ENCODE measurements around the gene SNRPB2. TPM values are rescaled to one million over a fixed set of nuclear protein-coding genes. Genes with fewer than 3 reads are reported as not detected.

The SNRPB2 gene
- total RNA-seq, 2 experiments from 2014 or later = 50.0 to 97.2 TPM

- Histone ChIP-seq H2AFZ (ENCODE audit: low read length) (peak overlapping the region; percentile 15; the same call in 1 of the 2 replicates), H3K4me3 (ENCODE audit: low read depth, low read length, poor library complexity, severe bottlenecking) (no peak overlapping the region), H3K4me2 (ENCODE audit: low read length) (no peak overlapping the region), H3K9me2 (ENCODE audit: insufficient read depth, low read length) (no peaks in the 10 kb centered on the region), H3K36me3 (ENCODE audit: insufficient read depth, low read length) (no peaks in the 10 kb centered on the region), H3K9me3 (ENCODE audit: low read length) (no peaks in the 10 kb centered on the region), H3K79me2 (ENCODE audit: insufficient read depth, low read depth, low read length) (no peaks in the 10 kb centered on the region), H3K4me1 (ENCODE audit: insufficient read depth, low read length, poor library complexity, severe bottlenecking) (peaks cover 44% of the 10 kb centered on the region), H3K27ac (ENCODE audit: low read depth, low read length, poor library complexity, severe bottlenecking) (no peak overlapping the region), H4K20me1 (ENCODE audit: insufficient read depth, low read length) (no peaks in the 10 kb centered on the region)
- DNase-seq (ENCODE audit: low spot score) = no peak
- no peak for TF ChIP-seq EZH2phosphoT487 (IDR thresholded peaks at IDR 0.05; ENCODE audit: borderline replicate concordance, low read depth, low read length)
- ChIA-PET CTCF (ENCODE audit: unreplicated experiment) (no interaction called here), POLR2A (interaction anchor here (10.9 kb wide), 1 partner anchor 17 kb away, joined by 82 read pairs; the partner anchor contains the start of gene SNRPB2)
- intact Hi-C loops (cut with micrococcal nuclease; ENCODE audit: unreplicated experiment) = loop anchor here (2.0 to 5.0 kb wide), 2 partner anchors 16 to 140 kb away; partner anchors contain the start of gene KIF16B
- BruUV-seq (replicated peaks) = no TSS peak
Observed at GRCh38 chr20:16712511-16712947, 17.3 kb upstream of the SNRPB2 start.

GRCh38 chr20:16713066-16713465, 16.8 kb upstream of the SNRPB2 start:
- Histone ChIP-seq H2AFZ (ENCODE audit: low read length) (no peak overlapping the region; the same call in 1 of the 2 replicates), H3K4me3 (ENCODE audit: low read depth, low read length, poor library complexity, severe bottlenecking) (no peak overlapping the region), H3K27ac (ENCODE audit: low read depth, low read length, poor library complexity, severe bottlenecking) (no peak overlapping the region), H3K36me3 (ENCODE audit: insufficient read depth, low read length) (no peaks in the 10 kb centered on the region), H3K9me3 (ENCODE audit: low read length) (no peaks in the 10 kb centered on the region), H3K4me1 (ENCODE audit: insufficient read depth, low read length, poor library complexity, severe bottlenecking) (peaks cover 39% of the 10 kb centered on the region), H3K9me2 (ENCODE audit: insufficient read depth, low read length) (no peaks in the 10 kb centered on the region), H3K4me2 (ENCODE audit: low read length) (no peak overlapping the region), H4K20me1 (ENCODE audit: insufficient read depth, low read length) (no peaks in the 10 kb centered on the region), H3K79me2 (ENCODE audit: insufficient read depth, low read depth, low read length) (no peaks in the 10 kb centered on the region)
- no peak for DNase-seq (ENCODE audit: low spot score)
- intact Hi-C loops (cut with micrococcal nuclease; ENCODE audit: unreplicated experiment) = loop anchor here (2.0 to 5.0 kb wide), 2 partner anchors 16 to 141 kb away; partner anchors contain the start of gene KIF16B
- BruUV-seq (replicated peaks) = no TSS peak
- TF ChIP-seq CTCF (conservative IDR thresholded peaks at IDR 0.05; ENCODE audit: low read length) (no peak), EZH2phosphoT487 (IDR thresholded peaks at IDR 0.05; ENCODE audit: borderline replicate concordance, low read depth, low read length) (no peak)
- ChIA-PET POLR2A (interaction anchor here (0.5 to 10.9 kb wide), 3 partner anchors 10 to 965 kb away, joined by 3 to 82 read pairs (median 3); partner anchors contain the start of gene SNRPB2), CTCF (ENCODE audit: unreplicated experiment) (no interaction called here)

- ChIA-PET POLR2A (interaction anchor here (0.6 to 10.9 kb wide), 4 partner anchors 9 to 15 kb away, joined by 3 to 82 read pairs (median 4); partner anchors contain the start of gene SNRPB2), CTCF (ENCODE audit: unreplicated experiment) (no interaction called here)
- no TSS peak for BruUV-seq (replicated peaks)
Observed at GRCh38 chr20:16714242-16714641, 15.6 kb upstream of the SNRPB2 start.

More at GRCh38 chr20:16714242-16714641, 15.6 kb upstream of the SNRPB2 start:
- DNase-seq (ENCODE audit: low spot score) = no peak
- Histone ChIP-seq H3K9me3 (ENCODE audit: low read length) (no peaks in the 10 kb centered on the region), H3K9me2 (ENCODE audit: insufficient read depth, low read length) (no peaks in the 10 kb centered on the region), H3K79me2 (ENCODE audit: insufficient read depth, low read depth, low read length) (no peaks in the 10 kb centered on the region), H2AFZ (ENCODE audit: low read length) (no peak overlapping the region), H3K4me3 (ENCODE audit: low read depth, low read length, poor library complexity, severe bottlenecking) (no peak overlapping the region), H3K4me2 (ENCODE audit: low read length) (no peak overlapping the region), H3K4me1 (ENCODE audit: insufficient read depth, low read length, poor library complexity, severe bottlenecking) (peaks cover 27% of the 10 kb centered on the region), H3K36me3 (ENCODE audit: insufficient read depth, low read length) (no peaks in the 10 kb centered on the region), H3K27ac (ENCODE audit: low read depth, low read length, poor library complexity, severe bottlenecking) (no peak overlapping the region), H4K20me1 (ENCODE audit: insufficient read depth, low read length) (no peaks in the 10 kb centered on the region)
- TF ChIP-seq CTCF (conservative IDR thresholded peaks at IDR 0.05; ENCODE audit: low read length) = no peak
- no peak for TF ChIP-seq EZH2phosphoT487 (IDR thresholded peaks at IDR 0.05; ENCODE audit: borderline replicate concordance, low read depth, low read length)
- intact Hi-C loops (cut with micrococcal nuclease; ENCODE audit: unreplicated experiment) = loop anchor here (5.0 kb wide), 1 partner anchor 142 kb away; the partner anchor contains the start of gene KIF16B

Measured in OCI-LY7 (cell line).